ENCODE results near the gene LMF1. TPM values are rescaled to one million over a fixed set of nuclear protein-coding genes. Genes with fewer than 3 reads are reported as not detected.
"Not testable (repeated sequence)": the region's sequence is repeated elsewhere in the genome, so short reads cannot be mapped to it uniquely, and the experiment has no call there.

Gene LMF1
- total RNA-seq, 2 donors from 2014 or later = 16.4 to 21.8 TPM

- DNase-seq (ENCODE audit: low spot score) = no peak
Observed at GRCh38 chr16:867421-868385, 103.1 kb downstream of the LMF1 start.

GRCh38 chr16:866252-866896 lies 104.4 kb downstream of the LMF1 start:
- intact Hi-C loops (cut with DNase I) = no loop called here
- no peak for DNase-seq (ENCODE audit: low spot score)

More at GRCh38 chr16:867421-868385, 103.1 kb downstream of the LMF1 start:
- intact Hi-C loops (cut with DNase I) = no loop called here

- DNase-seq (ENCODE audit: low spot score) = no peak
- intact Hi-C loops (cut with DNase I) = no loop called here
Observed at GRCh38 chr16:865026-865425, 105.8 kb downstream of the LMF1 start.

GRCh38 chr16:861446-861845 lies 109.3 kb downstream of the LMF1 start:
- peak; percentile 9 for DNase-seq (ENCODE audit: low spot score)
- intact Hi-C loops (cut with DNase I) = no loop called here

GRCh38 chr16:860891-861290 lies 109.9 kb downstream of the LMF1 start:
- intact Hi-C loops (cut with DNase I) = no loop called here
- peak; percentile 19 for DNase-seq (ENCODE audit: low spot score)

GRCh38 chr16:858971-859370 lies 111.8 kb downstream of the LMF1 start:
- intact Hi-C loops (cut with DNase I); DNase-seq (ENCODE audit: low spot score): not testable (repeated sequence)

- intact Hi-C loops (cut with DNase I); DNase-seq (ENCODE audit: low spot score): not testable (repeated sequence)
Observed at GRCh38 chr16:858441-858840, 112.3 kb downstream of the LMF1 start.

GRCh38 chr16:856811-857210 lies 114.0 kb downstream of the LMF1 start:
- DNase-seq (ENCODE audit: low spot score) = no peak
- intact Hi-C loops (cut with DNase I) = no loop called here

- DNase-seq (ENCODE audit: low spot score) = no peak
- intact Hi-C loops (cut with DNase I) = no loop called here
Observed at GRCh38 chr16:856101-856500, 114.7 kb downstream of the LMF1 start.

- intact Hi-C loops (cut with DNase I) = no loop called here
- DNase-seq (ENCODE audit: low spot score) = no peak
Observed at GRCh38 chr16:855471-855870, 115.3 kb downstream of the LMF1 start.

GRCh38 chr16:854808-855410 lies 115.9 kb downstream of the LMF1 start:
- intact Hi-C loops (cut with DNase I) = no loop called here
- no peak for DNase-seq (ENCODE audit: low spot score)

- DNase-seq (ENCODE audit: low spot score) = no peak
- intact Hi-C loops (cut with DNase I) = no loop called here
Observed at GRCh38 chr16:853981-854807, 116.6 kb downstream of the LMF1 start.

GRCh38 chr16:853306-853705 lies 117.5 kb downstream of the LMF1 start:
- intact Hi-C loops (cut with DNase I) = no loop called here
- no peak for DNase-seq (ENCODE audit: low spot score)

GRCh38 chr16:852451-853185 lies 118.2 kb downstream of the LMF1 start:
- intact Hi-C loops (cut with DNase I) = no loop called here
- DNase-seq (ENCODE audit: low spot score) = no peak

- no peak for DNase-seq (ENCODE audit: low spot score)
- intact Hi-C loops (cut with DNase I) = no loop called here
Observed at GRCh38 chr16:851871-852270, 118.9 kb downstream of the LMF1 start.

- intact Hi-C loops (cut with DNase I) = no loop called here
- no peak for DNase-seq (ENCODE audit: low spot score)
Observed at GRCh38 chr16:851209-851810, 119.5 kb downstream of the LMF1 start.

- no peak for DNase-seq (ENCODE audit: low spot score)
- intact Hi-C loops (cut with DNase I) = no loop called here
Observed at GRCh38 chr16:850668-851067, 120.1 kb downstream of the LMF1 start.

GRCh38 chr16:848510-849253 lies 122.1 kb downstream of the LMF1 start:
- intact Hi-C loops (cut with DNase I) = no loop called here
- DNase-seq (ENCODE audit: low spot score) = peak; percentile 59
